Measurements from ENCODE around the gene SLC5A10.
"Not testable (repeated sequence)": the region's sequence is repeated elsewhere in the genome, so short reads cannot be mapped to it uniquely, and the experiment has no call there.

SLC5A10 gene

DNA sequence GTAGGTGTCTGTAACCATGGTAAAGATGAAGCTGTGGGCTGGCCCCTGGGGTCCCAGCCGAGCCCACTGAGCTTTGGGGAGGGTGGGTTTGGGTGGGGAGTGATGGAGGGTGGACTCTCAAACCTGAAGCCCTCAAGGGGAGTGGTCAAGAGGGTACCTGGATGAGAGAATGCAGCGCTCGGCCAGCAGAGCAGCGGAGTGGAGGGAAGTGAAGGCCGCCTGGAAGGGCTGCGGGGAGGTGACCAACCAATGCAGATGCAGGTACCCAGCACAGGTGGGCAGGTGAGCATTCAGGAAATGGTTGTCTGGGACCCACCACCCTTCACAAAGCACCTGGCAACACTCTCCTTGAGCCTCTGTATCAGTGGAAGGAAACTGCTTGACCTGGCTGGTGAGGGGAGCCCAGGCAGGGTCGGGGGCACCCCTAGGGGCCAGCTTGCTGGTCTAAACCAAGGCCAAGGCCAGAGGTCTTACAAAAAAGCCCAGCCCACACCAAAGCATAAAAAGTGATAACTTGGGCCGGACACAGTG is 3.4 kb upstream of the SLC5A10 start:
- DNase-seq, result no peak

DNA sequence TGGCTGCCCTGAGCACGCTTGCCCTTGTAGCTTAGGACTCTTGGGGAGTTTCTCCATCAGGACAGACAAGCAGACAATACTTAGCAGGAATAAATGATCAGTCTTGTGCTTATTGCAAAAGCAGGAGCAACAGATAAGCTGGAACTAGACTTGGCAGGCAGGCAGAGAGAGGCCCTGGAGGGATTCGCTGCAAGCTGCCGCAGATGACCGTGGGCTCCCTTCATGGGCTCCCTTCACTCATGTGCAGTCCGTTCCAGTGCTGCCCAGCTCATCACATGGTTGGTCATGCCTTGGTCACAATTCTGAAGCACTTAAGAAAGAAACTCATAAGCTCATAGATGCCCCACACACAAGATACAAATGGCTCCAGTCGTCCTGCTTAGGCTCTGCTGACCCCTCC is 2.4 kb upstream of the SLC5A10 start:
- DNase-seq, result no peak

DNA sequence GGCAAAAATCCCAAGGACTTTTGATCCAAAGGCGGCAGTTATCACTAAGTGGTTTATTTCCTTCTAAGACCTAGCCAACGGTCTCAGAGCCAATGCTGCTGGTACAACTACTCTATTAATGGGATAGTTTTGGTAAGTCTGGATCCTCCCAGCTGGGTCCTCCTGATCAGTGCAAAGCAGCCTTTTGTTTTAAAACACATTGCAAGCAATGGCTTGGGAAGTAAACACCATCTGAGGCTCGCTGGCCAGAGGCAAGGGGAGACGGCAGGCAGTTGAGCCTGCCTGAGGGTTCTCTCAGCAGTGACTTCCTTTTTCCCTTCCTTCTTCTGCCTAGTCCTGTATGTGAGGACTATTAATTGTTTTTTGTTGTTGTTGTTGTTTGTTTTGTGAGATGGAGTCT is 1.6 kb upstream of the SLC5A10 start:
- DNase-seq, result no peak

DNA sequence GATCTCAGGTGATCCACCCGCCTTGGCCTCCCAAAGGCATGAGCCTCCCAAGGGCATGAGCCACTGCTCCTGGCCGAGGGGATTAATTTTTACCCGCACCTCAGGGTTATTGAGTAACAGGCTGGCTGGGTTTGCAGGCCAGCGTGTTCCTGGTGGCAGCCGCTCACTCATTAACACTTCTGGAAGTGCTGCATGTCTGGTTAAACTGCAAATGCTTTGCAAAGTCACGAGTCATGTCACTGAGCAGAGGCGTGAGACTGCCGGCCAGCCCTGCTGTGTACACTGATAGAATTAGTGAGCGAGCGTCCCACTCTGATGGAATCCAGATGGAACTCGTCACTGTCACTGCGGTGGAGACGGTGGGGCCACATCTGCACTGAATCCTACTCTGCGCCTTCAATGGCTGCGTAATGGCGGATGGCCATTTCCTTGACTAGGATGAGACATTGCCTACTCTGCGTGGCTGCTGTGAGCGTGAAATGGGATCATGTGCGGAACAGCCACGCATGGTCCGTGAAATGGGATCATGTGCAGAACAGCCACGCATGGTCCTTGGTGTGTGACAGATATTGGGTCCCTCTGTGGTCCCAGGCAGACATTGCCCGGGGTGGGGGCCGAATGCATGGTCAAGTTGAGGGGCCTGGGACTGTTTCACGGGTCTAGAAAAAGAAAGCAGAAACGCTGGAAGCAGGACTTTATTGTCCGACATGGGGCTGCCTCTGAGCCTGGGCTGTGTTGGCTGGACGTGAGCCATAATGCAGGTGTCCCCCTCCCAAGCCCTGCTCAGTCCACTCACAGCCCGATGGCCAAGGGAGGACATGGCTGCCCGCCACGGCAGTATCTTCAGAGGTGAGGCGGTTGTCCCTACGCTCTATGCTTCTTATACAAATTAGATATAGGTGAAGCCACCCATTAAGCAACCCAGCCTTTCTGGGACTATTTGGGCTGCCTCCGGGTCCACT is 740 bp upstream of the SLC5A10 start:
- no peak for DNase-seq

DNA sequence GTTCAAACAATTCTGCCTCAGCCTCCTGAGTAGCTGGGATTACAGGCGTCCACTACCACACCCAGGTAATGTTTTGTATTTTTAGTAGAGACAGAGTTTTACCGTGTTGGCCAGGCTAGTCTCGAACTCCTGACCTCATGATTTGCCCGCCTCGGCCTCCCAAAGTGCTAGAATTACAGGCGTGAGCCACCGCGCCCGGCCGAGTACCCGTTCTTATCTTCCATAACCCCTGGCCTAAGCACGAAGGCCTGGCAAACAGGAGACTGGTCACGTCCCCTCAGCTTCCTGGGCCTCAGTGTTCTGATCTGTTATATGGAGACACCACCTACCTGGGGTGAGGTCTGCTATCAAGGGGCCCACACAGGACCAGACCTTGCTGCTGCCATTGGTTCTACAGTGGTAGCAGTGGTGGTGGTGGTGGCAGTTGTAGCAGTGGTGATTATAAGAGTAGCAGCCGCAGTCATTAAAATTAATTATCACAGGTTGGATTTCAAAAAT is 1.3 kb downstream of the SLC5A10 start:
- DNase-seq, result no peak

DNA sequence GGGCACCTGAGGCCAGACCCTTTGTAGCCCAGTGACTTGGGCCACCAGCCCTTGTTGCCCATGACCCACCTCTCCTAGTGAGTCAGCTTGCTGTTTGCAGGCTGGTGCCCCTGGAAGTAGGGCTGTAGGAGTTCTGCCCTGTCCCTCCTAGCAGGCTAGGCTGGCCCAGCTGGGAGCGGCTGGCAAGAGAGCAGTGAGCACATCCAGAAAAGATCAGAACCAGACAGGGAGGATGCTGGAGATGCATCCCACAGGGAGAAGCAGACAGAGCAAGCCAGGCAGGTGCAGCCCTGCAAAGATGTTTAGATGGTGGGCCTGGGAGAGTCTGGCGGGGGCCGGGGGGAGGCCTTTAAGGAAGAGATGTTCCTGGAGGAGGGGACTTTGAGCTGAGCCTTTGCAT is 2.4 kb downstream of the SLC5A10 start:
- no peak for DNase-seq

DNA sequence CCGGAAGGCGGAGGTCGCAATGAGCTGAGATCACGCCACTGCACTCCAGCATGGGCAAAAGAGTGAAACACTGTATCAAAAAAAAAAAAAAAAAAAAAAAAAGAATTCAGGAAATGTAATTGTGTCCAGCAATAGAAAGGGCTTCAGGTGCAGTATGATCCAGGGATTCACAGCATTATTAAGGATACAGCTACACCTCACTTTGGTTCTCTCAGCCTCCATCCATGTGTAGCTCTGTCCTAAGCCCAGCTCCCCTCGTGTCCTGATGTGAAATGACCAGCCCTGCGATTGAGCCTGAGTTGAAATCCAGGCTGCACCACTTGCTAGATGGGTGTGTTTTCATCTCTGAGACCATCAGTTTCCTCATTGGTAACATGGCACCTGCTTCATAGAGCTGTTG is 3.0 kb downstream of the SLC5A10 start:
- no peak for DNase-seq

DNA sequence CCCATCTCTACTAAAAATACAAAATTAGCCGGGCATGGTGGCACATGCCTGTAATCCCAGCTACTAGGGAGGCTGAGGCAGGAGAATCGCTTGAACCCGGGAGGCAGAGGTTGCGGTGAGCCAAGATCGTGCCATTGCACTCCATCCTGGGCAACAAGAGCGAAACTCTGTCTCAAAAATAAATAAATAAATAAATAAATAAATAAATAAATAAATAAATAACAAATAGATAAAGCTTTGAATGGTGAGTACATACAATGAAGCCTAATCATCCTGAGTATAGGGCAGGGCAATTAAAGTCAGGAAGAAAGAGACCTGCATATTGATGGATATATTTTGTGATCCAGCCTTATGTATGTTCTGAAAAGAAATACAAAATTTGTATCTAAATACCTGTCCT is 4.1 kb downstream of the SLC5A10 start:
- not testable (repeated sequence) for DNase-seq

DNA sequence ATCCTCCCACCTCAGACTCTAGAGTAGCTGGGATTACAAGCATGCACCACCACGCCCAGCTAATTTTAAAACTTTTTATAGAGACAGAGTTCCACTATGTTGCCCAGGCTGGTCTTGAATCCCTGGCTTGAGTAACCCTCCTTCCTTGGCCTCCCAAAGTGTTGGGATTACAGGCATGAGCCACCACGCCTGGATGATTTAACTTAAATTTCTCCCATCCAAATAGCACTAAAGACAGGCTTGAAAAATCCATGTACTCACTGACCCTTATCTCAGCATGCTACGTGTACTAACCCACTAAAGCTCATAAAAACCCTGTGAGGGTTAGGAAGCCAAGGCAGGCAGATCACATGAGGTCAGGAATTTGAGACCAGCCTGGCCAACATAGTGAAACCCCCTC is 4.6 kb downstream of the SLC5A10 start:
- no peak for DNase-seq

DNA sequence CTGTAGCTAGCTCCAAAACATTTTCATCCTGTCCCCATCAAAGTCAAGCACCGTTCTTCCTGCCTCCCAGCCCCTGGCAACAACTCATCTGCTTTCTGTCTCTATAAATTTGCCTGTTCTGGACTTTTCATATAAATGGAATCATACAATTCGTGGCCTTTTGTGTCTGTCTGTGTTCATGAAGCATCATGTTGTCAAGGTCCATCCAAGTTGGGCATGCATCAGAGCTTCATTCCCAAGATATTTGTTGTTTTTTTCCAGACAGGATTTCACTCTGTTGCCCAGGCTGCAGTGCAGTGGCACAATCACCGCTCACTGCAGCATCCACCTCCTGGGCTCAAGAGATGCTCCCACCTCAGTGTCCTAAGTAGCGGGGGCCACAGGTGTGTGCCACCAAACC is 5.9 kb downstream of the SLC5A10 start:
- no peak for DNase-seq

DNA sequence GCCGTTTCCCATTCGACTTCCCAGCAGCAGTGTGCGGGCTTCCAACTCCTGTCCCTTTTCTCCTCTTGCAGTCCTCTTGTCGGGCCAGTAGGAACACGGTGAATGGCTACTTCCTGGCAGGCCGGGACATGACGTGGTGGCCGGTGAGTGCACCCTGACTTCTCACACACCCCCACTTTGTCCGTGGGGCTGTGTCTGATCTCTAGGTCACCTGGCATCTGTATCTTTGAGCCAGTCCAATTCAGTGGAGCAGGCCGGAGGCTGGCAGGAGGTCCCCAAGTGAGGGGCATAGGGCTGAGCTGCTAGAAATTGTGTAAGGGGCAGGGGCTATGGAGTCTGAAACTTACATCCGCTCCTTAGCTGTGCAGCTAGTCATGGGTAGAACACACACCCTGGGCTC is 6.6 kb downstream of the SLC5A10 start:
- DNase-seq, result no peak

DNA sequence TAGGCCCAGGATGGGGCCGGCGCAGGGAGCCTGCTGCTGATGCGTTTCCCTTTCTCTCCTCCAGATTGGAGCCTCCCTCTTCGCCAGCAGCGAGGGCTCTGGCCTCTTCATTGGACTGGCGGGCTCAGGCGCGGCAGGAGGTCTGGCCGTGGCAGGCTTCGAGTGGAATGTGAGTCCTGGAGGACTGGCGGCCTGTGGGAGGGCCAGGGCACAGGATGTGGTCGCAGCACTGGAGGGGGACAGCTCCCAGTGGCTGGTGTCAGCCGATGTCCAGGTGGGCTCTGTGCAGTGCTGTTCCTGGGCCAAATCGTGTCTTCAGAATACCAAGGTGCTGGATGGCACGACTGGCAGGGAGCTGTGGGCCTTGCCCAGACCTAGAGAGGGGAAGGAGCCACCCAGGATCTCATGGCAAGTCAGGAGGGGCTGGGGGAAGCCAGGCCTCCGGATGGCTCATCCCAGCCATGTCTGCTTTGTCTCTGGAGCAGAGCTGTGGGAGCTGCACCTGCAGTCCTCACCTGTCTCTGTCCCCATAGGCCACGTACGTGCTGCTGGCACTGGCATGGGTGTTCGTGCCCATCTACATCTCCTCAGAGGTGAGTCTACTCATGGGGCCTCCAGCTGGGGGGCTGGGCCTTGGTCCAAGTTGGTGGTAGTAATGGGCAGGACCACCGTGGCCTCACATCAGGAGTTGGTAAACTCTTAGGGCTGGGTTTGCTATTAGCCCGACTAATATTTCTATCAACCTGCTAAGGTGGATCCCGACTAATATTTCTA is 7.3 kb downstream of the SLC5A10 start:
- no peak for DNase-seq

DNA sequence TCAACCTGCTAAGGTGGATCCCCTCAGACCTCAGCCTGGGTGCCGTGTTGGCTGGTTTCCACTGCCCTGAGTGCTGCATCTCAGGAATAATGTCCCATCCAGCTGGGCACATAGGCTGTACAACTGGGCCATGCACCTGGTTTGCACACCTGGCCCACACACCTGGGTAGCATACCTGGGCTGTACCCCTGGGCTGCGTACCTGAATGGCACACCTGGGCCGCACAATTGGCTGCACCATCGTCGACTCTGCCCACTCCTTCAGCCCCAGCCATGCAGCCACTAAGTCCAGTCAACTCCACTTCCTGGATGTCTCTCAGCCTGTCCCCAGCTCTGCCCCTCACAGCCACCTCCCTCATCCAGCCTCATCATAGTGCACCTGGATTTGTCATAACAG is 7.9 kb downstream of the SLC5A10 start:
- DNase-seq, result no peak

DNA sequence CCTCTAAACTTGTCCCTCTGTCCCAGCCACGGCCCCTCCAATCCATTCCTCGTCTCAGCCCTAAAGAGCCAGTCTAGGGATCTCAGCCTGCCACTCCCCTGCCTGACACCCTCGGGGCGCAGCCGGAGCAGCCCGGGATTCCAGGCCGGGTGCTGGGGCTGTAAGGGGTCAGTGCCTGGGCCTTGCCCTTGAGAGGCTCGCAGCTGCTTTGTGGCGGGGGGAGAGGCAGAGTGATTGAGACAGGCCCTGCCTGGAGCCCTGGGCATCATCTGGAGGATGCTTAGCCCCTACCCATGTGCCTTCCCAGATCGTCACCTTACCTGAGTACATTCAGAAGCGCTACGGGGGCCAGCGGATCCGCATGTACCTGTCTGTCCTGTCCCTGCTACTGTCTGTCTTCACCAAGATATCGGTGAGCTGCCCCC is 8.3 kb downstream of the SLC5A10 start:
- no peak for DNase-seq

DNA sequence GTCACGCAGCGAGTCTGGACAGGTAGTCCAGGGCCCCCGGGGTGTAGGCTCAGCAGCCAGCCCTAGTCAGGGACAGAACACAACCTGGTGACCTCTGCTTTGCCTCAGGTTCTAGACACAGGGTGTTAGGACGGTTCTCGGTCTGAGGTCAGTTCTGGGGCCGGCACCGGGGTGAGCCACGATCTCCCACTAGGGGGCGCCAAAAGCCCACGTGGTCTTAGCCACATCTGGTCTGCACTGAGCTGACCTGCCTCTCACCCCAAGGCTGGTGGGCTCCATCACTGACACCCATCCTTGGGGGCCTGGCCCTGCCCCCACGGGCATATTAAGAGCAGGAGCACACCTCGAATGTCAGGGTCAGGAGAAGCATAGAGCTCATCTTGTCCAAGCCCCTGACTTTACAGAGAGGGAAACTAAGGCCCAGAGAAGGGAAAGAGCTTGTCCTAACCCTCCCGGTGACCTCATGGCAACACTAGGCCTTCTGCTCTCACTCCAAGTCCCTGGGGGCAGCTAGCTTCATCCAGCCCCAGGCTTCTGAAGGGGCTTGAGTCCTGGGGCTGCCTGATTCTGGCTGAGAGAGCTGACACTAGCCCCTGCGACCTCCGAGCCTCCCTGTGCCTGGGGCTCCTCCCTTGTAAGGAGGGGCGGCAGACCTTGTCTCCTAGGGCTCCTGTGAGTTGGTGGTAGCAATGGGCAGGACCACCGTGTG is 9.0 kb downstream of the SLC5A10 start:
- peak; percentile 12 for DNase-seq

DNA sequence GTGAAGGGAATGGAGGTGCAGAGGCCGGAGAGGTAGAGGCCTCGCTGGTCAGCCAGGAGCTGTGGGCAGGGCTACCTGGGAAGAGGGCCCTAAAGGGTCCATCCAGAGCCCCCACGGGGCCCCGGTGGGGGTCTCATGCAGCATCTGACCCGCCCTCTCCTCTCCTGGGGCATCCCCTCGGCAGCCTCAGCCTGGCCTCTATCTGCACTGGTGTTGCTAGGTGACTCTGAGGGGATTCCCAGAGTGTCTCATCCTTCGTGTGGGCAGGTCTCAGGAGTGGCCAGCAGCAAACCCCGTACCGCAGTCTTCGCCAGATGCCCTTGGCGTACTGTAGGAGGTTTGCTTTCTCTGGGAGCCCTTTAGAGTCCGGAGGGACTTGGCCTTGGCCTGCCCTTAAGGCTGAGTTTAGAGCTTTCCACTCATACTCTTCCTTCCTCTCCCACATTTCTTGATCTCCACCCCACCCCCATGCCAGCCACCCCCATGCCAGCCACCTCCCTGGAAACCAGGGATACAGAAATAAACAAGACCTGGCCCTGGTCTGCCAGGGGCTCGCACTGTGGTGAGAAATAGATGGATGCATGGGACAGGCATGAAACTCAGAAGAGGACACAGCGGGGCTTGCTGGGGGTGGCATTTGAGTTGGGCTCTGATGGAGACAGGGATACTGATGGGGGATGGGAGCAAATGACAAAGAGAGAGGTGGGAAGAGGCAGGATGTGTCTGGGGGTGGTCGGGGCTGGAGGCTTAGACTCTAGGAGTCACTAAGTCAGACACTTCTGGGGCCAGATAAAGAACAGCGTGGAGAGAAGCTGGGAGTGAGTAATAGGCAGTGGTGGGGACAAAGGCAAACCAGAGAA is 9.9 kb downstream of the SLC5A10 start:
- no peak for DNase-seq

DNA sequence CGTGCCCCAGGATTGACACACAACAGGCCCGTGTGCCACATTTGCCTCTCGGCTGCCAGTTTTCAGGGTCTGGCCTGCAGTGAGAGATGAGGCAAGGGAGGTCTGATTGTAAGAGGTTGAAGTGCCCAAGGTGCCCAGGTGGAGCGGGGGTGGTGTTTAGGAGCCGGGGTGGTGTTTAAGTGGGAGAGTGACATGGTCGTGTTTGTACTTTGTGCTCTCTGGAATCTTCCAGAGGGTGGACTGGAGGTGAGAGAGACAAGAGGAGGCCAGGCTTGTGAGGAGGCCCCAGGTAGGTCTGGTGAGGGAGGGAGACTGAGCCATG is 10.5 kb downstream of the SLC5A10 start:
- DNase-seq, result no peak

DNA sequence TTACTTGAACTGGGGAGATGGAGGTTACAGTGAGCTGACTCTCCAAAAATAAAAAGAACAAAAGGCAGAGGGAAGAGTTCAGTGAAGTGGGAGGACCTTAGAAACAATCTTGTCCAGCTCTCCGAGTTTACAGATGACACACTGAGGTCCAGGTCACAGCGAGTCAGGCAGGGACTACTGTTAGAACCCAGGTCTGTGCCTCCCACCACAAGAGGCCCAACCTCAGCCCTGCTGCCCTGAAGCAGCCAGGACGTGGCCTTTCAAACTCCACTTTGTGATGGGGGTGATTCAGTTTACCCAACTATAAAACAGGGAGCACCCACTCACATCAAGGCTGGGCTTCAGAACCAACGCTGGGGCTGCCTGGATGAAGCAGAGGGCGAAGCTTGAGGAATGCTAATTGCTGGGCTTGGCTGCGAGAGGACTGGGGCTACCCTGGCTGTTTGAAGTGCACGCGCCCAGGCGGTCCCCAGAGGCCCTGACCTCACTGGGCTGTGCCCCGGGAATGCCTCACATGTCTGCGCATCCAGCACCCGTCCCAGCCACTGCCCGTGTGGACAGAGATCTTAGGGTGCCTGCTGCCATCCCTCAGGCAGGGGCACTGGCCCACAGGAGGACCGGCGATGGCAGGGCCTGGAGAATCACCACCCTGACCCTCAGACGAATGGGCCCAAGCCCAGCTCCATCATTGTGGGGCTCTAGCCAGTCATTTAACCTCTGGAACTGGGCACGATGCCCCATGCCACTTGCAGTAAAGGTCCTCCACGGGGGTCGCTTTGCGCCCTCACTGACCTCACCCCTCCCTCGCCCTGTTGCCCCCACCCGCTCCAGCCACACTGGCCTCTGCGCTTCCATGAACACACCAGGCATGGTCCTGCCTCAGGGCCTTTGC is 11.4 kb downstream of the SLC5A10 start:
- DNase-seq, result no peak

DNA sequence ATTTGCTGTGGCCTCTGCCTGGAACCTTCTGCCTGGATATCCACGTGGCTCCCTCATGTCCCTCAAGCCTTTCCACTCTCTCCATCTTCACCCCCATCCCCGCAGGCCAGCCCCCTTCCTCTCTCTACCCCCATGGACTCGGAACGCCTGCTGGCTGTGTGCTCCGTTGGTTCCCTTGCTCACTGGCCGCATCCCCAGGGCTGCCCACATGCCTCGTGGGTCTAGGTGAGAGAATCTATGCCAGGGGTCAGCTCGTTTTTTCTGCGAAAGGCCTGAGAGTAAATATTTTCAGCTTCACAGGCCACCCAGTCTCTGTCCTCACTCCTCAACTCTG is 12.0 kb downstream of the SLC5A10 start:
- DNase-seq, result no peak

DNA sequence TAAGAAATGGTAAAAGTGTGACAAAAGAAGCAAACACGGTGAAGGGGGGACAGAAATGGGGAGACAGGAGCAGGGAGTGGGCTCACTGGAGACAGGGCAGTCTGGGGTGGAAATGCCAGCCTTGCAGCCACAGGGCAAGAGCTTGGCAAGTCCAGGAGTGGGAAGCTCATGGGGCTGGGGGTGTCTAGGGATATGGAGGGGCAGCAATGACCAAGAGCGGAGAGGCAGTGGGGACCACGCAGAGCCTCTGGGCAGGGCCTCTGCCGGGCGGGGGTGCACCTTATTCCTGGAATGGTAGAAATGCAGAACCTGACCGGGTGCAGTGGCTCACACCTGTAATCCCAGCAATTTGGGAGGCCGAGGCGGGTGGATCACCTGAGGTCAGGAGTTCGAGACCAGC is 12.6 kb downstream of the SLC5A10 start:
- no peak for DNase-seq

DNA sequence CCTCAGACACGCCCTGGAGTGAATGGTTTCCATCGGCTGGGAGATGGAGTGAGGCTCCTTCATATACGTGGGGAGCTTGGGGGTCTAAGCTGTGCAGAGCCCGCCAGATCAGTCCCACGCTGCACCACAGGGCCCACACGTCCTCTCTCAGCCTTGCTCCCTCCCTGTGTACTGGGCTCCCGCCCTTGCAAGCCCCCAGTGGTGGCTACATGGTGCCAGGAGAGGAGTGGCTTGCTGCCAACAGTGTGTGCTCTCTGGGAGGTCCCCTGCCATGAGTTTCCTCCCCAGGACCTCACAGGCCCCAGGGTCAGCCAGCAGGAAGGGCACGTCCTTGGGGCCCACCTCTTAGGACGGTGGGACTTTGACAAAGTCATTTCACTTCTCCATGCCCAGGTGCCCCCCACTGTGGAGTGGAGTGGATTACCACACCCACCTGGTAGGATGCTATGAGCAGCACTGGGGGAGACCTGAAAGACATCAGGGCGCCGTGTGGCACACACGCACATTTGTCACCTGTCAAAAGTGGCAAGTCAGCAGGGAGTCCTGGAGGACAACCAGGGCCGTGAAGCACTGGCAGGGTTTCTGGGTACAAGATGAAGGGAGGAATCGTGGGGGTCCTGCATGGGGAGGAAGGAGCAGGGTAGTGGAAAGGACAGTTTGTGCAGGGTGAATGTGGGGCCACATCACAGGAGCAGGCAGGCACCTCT is 13.7 kb downstream of the SLC5A10 start:
- no peak for DNase-seq

Measured in DMS153 (cell line).